ENCODE measurements around the gene CARHSP1.

- TF ChIP-seq CTCF (IDR thresholded peaks at IDR 0.05; ENCODE audit: low read length): no peak
- no peak for TF ChIP-seq EZH2 (IDR thresholded peaks at IDR 0.05; ENCODE audit: borderline replicate concordance, low read length)
Measured at GRCh38 chr16:8863594-8864424, 5.0 kb downstream of the CARHSP1 start.

Data from OCI-LY1 (cell line).